ENCODE data around the gene SYAP1.

- TF ChIP-seq, protein P1, sequence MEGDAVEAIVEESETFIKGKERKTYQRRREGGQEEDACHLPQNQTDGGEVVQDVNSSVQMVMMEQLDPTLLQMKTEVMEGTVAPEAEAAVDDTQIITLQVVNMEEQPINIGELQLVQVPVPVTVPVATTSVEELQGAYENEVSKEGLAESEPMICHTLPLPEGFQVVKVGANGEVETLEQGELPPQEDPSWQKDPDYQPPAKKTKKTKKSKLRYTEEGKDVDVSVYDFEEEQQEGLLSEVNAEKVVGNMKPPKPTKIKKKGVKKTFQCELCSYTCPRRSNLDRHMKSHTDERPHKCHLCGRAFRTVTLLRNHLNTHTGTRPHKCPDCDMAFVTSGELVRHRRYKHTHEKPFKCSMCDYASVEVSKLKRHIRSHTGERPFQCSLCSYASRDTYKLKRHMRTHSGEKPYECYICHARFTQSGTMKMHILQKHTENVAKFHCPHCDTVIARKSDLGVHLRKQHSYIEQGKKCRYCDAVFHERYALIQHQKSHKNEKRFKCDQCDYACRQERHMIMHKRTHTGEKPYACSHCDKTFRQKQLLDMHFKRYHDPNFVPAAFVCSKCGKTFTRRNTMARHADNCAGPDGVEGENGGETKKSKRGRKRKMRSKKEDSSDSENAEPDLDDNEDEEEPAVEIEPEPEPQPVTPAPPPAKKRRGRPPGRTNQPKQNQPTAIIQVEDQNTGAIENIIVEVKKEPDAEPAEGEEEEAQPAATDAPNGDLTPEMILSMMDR (IDR thresholded peaks at IDR 0.05) = no peak
- no peak for TF ChIP-seq EZH2 (IDR thresholded peaks at IDR 0.05)
Measured at GRCh38 chrX:16714504-16714903, 4.9 kb upstream of the SYAP1 start.

Measured in neural progenitor cell (in vitro differentiated cells).